HuH-7.5 (cell line): ENCODE data around the gene HECTD2.
"Not testable (repeated sequence)": the region's sequence is repeated elsewhere in the genome, so short reads cannot be mapped to it uniquely, and the experiment has no call there.

Source experiments
- DNase-seq: peaks from one replicate; pipeline ENCODE4 v3.0.0; 2011; ENCODE audit warnings: low spot score

The HECTD2 gene

GRCh38 chr10:91412354-91413087, 2.4 kb downstream of the HECTD2 start:
- DNase-seq = no peak

DNA sequence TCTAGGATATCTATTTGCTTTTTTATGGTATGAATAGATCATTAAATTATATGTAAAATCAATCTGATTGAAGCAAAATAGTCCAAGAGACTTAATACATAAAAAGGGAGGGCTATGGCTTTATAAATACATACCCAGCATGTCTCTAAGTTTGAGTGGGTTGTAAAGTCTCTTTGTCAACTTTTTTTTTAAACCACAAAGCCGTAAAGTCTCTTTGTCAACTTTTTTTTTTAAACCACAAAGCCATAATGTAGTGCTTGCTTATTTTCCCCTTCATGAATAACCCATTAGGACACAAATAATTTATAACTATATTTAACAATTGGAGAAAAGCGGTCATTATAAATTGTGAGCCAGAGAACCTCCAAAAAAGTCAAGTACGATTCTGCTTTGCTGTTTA, 5.7 kb downstream of the HECTD2 start:
- no peak for DNase-seq

DNA sequence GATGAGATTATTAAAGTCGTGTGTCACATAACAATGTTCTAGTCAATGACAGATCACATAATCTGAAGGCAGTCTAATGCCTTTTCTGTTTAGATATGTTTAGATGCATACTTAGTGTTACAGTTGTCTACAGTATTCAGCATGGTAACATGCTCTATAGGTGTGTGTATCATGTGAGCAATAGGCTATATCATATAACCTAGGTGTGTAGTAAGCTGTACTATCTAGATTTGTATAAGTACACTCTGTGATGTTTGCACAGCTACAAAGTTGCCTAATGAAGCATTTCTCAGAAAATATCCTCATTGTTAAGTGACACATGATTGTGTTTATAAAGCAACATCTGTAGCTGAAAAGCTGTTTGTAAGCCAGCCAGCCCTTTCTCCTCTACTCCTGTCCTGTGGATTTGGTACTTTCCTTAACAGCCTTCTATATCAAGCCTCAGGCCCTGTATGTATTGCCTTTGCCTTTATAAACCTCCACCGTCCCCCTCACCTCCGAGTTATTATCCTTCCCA, 6.3 kb downstream of the HECTD2 start:
- no peak for DNase-seq

DNA sequence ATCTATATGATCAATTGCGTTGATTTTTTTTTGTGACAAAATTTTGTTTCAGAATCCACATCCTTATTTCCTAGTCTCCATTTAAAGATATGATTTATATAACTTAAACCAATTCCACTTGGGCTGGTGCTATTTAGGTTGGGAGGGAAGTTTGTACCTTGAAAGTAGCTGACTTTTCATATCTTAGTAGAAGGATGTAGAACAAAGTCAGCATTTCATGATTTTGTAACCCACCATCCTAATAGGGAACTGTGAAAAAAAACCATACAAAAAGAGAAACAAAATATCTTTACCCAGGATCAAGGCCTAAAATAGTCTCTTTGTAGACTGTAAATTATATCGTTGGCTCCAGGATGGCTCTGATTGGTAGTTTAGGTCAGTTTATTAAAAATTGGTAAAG, 8.3 kb downstream of the HECTD2 start:
- no peak for DNase-seq

- DNase-seq = no peak
These were observed 10.7 kb downstream of the HECTD2 start for GRCh38 chr10:91420868-91421267.

DNA sequence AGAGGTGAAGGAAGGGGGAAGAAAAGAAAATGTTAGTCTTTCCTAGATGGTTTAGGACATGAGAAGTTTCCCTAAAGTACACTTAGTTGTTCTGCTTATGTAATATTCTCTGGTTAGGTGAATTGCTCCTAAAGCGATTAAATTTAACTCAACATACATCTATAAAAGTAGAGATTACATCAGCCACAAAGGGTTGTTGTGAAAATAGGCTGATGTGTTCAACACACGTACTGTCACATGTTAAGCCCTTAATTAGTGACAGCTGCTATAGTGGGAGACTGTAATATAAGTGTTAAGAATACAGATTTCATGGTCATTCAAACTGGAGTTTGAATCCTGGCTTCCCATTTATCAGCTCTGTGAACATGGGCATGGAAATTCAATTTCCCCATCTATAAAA, 12.8 kb downstream of the HECTD2 start:
- DNase-seq = no peak

- no peak for DNase-seq
These were observed 13.9 kb downstream of the HECTD2 start for GRCh38 chr10:91424016-91424415.

DNA sequence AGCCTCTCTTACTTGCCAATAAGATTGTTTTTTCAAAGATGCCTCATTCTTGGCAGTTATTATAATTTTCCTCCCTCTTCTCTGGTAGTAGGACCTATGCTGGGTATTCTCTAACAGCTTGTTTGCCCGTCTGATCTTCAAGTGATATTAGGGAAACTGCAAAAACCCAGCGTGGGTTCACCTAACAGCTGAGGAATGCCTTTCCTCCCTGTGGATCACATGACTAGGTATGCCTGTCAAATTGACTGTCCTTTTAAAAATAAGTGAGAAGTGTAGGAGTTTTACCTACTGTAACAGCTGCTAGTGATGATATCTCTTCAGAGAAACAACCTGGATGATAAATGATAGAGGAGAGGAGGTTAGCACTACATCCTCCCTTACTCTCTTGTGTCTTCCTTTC, 22.0 kb downstream of the HECTD2 start:
- no peak for DNase-seq

DNA sequence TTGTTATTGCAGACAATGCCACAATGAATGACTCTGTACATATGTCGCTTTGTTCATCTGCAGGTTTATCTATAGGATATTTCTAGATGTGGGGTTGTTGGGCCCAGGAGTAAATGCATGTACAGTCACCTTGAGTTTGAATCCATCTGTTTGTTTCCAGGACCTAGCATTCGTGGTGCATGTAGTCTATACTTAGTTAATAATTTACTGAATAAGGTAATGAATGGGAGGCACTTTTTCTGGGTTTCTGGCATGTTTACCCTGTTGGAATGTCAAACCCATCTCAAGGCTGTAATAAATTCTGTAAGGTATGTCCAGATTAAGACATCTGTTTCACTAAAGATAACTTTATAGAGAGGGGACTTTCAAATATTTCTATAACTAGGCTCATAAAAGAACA, 23.5 kb downstream of the HECTD2 start:
- no peak for DNase-seq

DNA sequence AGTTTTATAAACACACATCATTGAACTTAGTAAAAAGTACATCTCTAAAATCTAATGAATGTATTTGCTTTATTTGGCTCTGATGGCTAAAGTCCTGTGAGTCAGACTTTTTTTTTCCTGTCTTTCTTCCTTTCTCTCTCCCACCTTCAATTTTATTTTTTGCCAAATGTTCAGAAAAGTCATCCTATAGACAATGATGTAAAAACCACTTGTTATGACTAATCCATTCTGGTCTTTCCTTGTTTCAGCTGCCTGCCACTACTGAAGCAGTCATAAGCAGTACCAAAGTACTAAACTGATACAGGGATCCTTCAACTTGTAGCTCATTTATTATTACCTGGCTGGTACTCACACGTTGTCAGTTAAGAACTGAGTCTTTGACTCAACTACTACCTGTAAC, 23.9 kb downstream of the HECTD2 start:
- no peak for DNase-seq

GRCh38 chr10:91435241-91435640, 25.1 kb downstream of the HECTD2 start:
- DNase-seq = no peak

- DNase-seq = not testable (repeated sequence)
These were observed 28.1 kb downstream of the HECTD2 start for GRCh38 chr10:91438228-91438627.

GRCh38 chr10:91444211-91445182, 34.4 kb downstream of the HECTD2 start:
- no peak for DNase-seq

- DNase-seq = no peak
These were observed 41.9 kb downstream of the HECTD2 start for GRCh38 chr10:91452063-91452462.

DNA sequence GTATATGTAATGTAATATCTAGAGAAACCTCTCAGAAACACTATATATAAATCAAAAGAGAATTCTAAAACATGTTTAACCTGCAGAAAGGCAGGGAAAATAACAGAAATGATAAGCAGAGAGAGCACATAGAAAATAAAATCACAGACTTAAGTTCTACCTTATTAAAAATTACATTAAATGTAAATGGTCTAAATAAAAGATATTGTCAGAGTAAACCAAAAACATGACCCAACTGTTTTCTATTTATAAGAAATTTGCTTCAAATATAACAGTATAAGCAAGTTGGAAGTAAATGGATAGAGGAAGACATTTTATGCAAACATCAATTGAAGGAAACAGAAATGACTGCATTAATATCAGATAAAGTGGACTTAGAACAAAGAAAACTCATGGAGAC, 43.4 kb downstream of the HECTD2 start:
- DNase-seq = no peak

GRCh38 chr10:91455135-91455534, 45.0 kb downstream of the HECTD2 start:
- not testable (repeated sequence) for DNase-seq

- DNase-seq = no peak
These were observed 50.5 kb downstream of the HECTD2 start for GRCh38 chr10:91460681-91461080.

DNA sequence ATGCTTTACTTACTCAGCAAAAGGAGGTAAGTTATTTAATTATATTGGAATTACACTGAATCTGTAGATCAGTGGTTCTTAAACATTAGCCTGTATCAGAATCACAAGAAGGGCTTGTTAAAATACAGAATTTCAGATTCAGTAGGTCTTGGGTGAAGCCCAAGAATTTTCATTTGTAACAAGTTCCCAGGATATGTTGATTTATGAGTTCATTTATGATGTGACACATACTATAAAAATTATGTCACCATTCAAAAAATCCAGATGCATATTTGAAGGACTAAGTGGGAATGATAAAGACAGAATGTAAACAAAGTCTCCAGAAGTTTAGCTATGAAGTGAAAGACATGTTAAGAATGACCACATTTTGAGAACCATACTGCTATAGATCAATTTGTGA, 52.3 kb downstream of the HECTD2 start:
- no peak for DNase-seq

DNA sequence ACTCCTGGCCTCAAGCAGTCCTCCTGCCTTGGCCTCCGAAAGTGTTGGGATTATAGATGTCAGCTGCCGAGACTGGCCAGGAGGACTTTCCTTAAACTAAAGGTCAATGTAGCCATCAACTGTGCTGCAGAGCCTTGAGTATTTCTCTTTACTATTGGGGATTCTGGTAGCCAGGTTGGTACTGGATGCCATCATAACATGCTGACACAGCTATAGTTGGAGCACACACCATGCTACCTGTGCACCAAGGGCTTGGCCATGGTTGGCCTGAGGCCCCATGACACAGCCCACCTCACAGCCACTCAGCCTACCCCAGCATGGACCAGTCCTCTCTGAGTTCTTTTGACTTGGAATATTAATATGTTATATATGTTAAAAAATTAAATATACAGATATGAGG, 54.4 kb downstream of the HECTD2 start:
- DNase-seq = no peak

DNA sequence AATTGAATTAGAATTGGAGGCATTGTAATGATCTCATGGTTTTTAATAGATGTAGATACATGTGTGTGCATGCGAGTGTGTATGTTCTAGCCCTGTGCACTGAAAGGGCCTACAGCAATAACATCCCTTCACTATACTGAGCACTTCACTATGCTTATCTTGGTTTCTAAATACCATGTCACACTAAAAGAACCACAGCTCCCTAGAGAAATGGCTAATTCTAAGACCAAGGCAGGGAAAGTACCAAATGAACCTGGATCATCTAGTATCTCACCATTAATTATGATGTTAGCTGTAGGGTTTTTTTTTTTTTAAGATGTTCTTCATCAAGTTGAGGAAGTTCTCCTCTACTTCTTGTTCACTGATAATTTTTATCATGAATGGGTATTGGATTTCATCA, 55.1 kb downstream of the HECTD2 start:
- no peak for DNase-seq

DNA sequence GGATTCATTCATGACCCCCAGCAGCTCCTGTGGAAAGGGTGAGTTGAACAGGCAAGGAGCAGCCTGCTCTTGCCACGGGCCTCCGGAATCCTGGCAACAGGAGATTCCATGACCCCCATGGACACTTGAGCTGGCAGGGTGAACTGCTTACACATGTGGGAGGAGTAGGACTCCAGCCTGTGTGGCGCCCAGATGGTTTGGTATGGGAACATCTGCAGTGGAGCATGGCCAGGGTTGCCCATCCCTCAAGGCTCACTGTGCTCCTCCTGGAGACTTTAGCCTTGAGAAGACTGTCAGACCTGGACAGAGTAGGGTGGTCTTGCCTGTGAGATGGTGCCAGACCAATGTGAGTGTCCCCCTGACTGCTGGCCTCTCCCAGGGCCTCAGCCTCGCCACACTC, 57.0 kb downstream of the HECTD2 start:
- DNase-seq = no peak

DNA sequence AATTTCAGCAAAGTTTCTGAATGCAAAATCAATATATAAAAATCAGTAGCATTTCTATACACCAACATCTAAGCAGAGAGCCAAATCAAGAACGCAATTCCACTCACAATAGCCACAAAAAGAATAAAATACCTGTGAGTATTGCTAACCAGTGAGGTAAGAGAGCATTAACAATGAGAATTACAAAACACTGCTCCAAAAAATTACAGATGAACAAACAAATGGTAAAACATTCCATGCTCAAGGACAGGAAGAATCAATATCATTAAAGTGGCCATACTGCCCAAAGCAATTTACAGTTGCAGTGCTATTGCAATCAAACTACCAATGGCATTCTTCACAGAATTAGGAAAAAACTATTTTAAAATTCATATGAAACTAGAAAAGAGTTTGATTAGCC, 61.5 kb downstream of the HECTD2 start:
- DNase-seq = no peak

DNA sequence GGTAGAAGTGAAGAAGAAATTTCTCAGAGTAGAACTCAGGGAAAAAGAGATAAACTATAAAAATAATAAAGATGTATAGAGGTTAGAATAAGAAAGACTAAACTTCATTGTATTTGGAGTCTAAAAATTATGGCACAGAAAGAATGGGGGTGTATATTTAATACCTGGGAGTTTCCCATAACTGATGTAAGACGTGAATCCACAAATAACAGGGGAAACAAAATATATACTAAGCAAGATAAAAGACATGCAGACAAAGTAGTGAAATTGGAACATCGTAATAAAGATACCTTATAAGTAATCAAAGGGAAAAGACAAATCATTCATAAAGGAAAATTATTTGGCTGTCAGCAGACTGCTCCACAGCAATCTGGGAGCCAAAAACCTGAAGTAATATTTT, 62.8 kb downstream of the HECTD2 start:
- DNase-seq = no peak
